NCI-H187 (cell line): ENCODE data around the gene P2RY8.
"Not testable (repeated sequence)": the region's sequence is repeated elsewhere in the genome, so short reads cannot be mapped to it uniquely, and the experiment has no call there.

ENCODE experiments used
- DNase-seq, 2 experiments: peaks; one replicate each; lab custom pipeline; 2025; lab: John Stamatoyannopoulos, UW

The P2RY8 gene

GRCh38 chrX:1518512-1518911 is 18.5 kb downstream of the P2RY8 start:
- no peak for DNase-seq

GRCh38 chrX:1516596-1517104 is 20.3 kb downstream of the P2RY8 start:
- no peak for DNase-seq

GRCh38 chrX:1511829-1512228 is 25.2 kb downstream of the P2RY8 start:
- no peak for DNase-seq

- no peak for DNase-seq
These were observed 25.8 kb downstream of the P2RY8 start for GRCh38 chrX:1511150-1511549.

GRCh38 chrX:1507511-1508463 is 29.2 kb downstream of the P2RY8 start:
- DNase-seq: no peak

- no peak for DNase-seq
These were observed 30.1 kb downstream of the P2RY8 start for GRCh38 chrX:1506916-1507315.

GRCh38 chrX:1502853-1503252 is 34.1 kb downstream of the P2RY8 start:
- no peak for DNase-seq

- no peak for DNase-seq
These were observed 34.7 kb downstream of the P2RY8 start for GRCh38 chrX:1502241-1502640.

- DNase-seq: no peak
These were observed 36.0 kb downstream of the P2RY8 start for GRCh38 chrX:1500701-1501624.

- DNase-seq: no peak
These were observed 40.9 kb downstream of the P2RY8 start for GRCh38 chrX:1496076-1496475.

- no peak for DNase-seq
These were observed 43.0 kb downstream of the P2RY8 start for GRCh38 chrX:1493877-1494510.

- no peak for DNase-seq
These were observed 43.6 kb downstream of the P2RY8 start for GRCh38 chrX:1493412-1493811.

GRCh38 chrX:1492421-1493012 is 44.5 kb downstream of the P2RY8 start:
- DNase-seq: no peak

- no peak for DNase-seq
These were observed 45.1 kb downstream of the P2RY8 start for GRCh38 chrX:1491851-1492349.

GRCh38 chrX:1491248-1491647 is 45.7 kb downstream of the P2RY8 start:
- DNase-seq: not testable (repeated sequence)

- DNase-seq: not testable (repeated sequence)
These were observed 46.3 kb downstream of the P2RY8 start for GRCh38 chrX:1490723-1491122.

- not testable (repeated sequence) for DNase-seq
These were observed 47.6 kb downstream of the P2RY8 start for GRCh38 chrX:1489354-1489753.

GRCh38 chrX:1488745-1489144 is 48.2 kb downstream of the P2RY8 start:
- DNase-seq: no peak

GRCh38 chrX:1488141-1488540 is 48.8 kb downstream of the P2RY8 start:
- DNase-seq: no peak

GRCh38 chrX:1487401-1487800 is 49.6 kb downstream of the P2RY8 start:
- DNase-seq: no peak

GRCh38 chrX:1486749-1487361 is 50.1 kb downstream of the P2RY8 start:
- DNase-seq: no peak
